ENCODE results near the gene CCDC40. TPM values are rescaled to one million over a fixed set of nuclear protein-coding genes. Genes with fewer than 3 reads are reported as not detected.
A peak's percentile ranks its signal among the peaks of the same experiment; 100 is the strongest.
"Not testable (repeated sequence)": the region's sequence is repeated elsewhere in the genome, so short reads cannot be mapped to it uniquely, and the experiment has no call there.

CCDC40 gene
- total RNA-seq, 1 experiment from 2014 or later: 16.3 TPM

DNA sequence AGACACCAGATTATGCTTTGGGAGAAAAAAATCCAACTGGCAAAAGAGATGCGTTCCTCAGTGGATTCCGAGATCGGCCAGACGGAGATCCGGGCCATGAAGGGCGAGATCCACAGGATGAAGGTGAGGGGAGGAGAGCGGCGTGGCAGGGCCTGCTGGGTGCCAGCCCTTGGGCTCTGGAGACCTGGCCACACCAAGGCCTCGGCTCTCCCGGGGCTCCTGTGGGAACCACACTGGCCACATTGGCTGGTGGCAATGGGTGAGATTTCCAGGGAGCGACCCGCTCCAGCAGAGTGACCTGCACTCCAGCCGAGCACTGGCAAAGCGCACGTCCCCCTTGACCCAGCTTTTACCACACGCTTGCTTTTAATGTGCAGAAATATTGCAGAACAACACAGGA, 53.3 kb downstream of the CCDC40 start:
- POLR2A ChIA-PET: no interaction called here

DNA sequence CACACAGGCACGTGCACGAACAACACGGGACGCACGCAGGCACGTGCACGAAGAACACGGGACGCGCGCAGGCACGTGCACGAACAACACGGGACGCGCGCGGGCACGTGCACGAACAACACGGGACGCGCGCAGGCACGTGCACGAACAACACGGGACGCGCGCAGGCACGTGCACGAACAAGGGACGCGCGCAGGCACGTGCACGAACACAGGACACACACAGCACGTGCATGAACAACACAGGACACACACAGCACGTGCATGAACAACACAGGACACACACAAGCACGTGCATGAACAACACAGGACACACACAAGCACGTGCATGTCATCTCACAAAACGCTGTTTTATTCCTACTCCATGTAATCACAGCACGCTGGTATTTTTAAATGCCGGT, 53.7 kb downstream of the CCDC40 start:
- H3K27ac Mint-ChIP-seq: peak overlapping the region; percentile 69; the same call in 1 of the 2 replicates
- DNase-seq (ENCODE audit: low spot score); H3K9me3 Mint-ChIP-seq; H3K27me3 Mint-ChIP-seq (ENCODE audit: low read depth); POLR2A ChIA-PET; H3K4me3 Mint-ChIP-seq; ATAC-seq; H3K4me1 Mint-ChIP-seq; H3K36me3 Mint-ChIP-seq: not testable (repeated sequence)
- CTCF ChIA-PET: interaction anchor here (1.4 to 4.7 kb wide), 2 partner anchors 11 to 34 kb away, joined by 6 to 42 read pairs; partner anchors contain the start of gene GAA

More for the DNA sequence above, 53.3 kb downstream of the CCDC40 start:
- DNase-seq (ENCODE audit: low spot score) (no peak), ATAC-seq (no peak; the same call in 1 of the 2 replicates)
- Mint-ChIP-seq H3K36me3 (no peaks in the 10 kb centered on the region), H3K4me1 (no peaks in the 10 kb centered on the region), H3K27ac (no peak overlapping the region), H3K27me3 (ENCODE audit: low read depth) (peaks cover 2% of the 10 kb centered on the region; the same call in 1 of the 2 replicates), H3K9me3 (no peaks in the 10 kb centered on the region), H3K4me3 (no peak overlapping the region)
- CTCF ChIA-PET: interaction anchor here (1.2 to 4.7 kb wide), 3 partner anchors 11 to 82 kb away, joined by 3 to 42 read pairs (median 6); partner anchors contain the start of gene GAA
- TF ChIP-seq, protein P1, sequence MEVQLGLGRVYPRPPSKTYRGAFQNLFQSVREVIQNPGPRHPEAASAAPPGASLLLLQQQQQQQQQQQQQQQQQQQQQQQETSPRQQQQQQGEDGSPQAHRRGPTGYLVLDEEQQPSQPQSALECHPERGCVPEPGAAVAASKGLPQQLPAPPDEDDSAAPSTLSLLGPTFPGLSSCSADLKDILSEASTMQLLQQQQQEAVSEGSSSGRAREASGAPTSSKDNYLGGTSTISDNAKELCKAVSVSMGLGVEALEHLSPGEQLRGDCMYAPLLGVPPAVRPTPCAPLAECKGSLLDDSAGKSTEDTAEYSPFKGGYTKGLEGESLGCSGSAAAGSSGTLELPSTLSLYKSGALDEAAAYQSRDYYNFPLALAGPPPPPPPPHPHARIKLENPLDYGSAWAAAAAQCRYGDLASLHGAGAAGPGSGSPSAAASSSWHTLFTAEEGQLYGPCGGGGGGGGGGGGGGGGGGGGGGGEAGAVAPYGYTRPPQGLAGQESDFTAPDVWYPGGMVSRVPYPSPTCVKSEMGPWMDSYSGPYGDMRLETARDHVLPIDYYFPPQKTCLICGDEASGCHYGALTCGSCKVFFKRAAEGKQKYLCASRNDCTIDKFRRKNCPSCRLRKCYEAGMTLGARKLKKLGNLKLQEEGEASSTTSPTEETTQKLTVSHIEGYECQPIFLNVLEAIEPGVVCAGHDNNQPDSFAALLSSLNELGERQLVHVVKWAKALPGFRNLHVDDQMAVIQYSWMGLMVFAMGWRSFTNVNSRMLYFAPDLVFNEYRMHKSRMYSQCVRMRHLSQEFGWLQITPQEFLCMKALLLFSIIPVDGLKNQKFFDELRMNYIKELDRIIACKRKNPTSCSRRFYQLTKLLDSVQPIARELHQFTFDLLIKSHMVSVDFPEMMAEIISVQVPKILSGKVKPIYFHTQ (CRISPR knock-in tag; IDR thresholded peaks at IDR 0.05): no peak
- TF ChIP-seq, protein P2, sequence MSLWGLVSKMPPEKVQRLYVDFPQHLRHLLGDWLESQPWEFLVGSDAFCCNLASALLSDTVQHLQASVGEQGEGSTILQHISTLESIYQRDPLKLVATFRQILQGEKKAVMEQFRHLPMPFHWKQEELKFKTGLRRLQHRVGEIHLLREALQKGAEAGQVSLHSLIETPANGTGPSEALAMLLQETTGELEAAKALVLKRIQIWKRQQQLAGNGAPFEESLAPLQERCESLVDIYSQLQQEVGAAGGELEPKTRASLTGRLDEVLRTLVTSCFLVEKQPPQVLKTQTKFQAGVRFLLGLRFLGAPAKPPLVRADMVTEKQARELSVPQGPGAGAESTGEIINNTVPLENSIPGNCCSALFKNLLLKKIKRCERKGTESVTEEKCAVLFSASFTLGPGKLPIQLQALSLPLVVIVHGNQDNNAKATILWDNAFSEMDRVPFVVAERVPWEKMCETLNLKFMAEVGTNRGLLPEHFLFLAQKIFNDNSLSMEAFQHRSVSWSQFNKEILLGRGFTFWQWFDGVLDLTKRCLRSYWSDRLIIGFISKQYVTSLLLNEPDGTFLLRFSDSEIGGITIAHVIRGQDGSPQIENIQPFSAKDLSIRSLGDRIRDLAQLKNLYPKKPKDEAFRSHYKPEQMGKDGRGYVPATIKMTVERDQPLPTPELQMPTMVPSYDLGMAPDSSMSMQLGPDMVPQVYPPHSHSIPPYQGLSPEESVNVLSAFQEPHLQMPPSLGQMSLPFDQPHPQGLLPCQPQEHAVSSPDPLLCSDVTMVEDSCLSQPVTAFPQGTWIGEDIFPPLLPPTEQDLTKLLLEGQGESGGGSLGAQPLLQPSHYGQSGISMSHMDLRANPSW (CRISPR knock-in tag; conservative IDR thresholded peaks at IDR 0.05; ENCODE audit: low read depth): no peak
- TF ChIP-seq ZNF232 (CRISPR knock-in tag; IDR thresholded peaks at IDR 0.05) (no peak), HMGA2 (CRISPR knock-in tag; IDR thresholded peaks at IDR 0.05) (no peak), MXD4 (CRISPR knock-in tag; IDR thresholded peaks at IDR 0.05; ENCODE audit: borderline replicate concordance) (no peak), ZNF416 (CRISPR knock-in tag; IDR thresholded peaks at IDR 0.05) (no peak)
- TF ChIP-seq, protein P3, sequence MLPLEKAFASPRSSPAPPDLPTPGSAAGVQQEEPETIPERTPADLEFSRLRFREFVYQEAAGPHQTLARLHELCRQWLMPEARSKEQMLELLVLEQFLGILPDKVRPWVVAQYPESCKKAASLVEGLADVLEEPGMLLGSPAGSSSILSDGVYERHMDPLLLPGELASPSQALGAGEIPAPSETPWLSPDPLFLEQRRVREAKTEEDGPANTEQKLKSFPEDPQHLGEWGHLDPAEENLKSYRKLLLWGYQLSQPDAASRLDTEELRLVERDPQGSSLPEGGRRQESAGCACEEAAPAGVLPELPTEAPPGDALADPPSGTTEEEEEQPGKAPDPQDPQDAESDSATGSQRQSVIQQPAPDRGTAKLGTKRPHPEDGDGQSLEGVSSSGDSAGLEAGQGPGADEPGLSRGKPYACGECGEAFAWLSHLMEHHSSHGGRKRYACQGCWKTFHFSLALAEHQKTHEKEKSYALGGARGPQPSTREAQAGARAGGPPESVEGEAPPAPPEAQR (CRISPR knock-in tag; IDR thresholded peaks at IDR 0.05): no peak
- TF ChIP-seq, protein P4, sequence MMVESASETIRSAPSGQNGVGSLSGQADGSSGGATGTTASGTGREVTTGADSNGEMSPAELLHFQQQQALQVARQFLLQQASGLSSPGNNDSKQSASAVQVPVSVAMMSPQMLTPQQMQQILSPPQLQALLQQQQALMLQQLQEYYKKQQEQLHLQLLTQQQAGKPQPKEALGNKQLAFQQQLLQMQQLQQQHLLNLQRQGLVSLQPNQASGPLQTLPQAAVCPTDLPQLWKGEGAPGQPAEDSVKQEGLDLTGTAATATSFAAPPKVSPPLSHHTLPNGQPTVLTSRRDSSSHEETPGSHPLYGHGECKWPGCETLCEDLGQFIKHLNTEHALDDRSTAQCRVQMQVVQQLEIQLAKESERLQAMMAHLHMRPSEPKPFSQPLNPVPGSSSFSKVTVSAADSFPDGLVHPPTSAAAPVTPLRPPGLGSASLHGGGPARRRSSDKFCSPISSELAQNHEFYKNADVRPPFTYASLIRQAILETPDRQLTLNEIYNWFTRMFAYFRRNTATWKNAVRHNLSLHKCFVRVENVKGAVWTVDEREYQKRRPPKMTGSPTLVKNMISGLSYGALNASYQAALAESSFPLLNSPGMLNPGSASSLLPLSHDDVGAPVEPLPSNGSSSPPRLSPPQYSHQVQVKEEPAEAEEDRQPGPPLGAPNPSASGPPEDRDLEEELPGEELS (CRISPR knock-in tag; IDR thresholded peaks at IDR 0.05): no peak

DNA sequence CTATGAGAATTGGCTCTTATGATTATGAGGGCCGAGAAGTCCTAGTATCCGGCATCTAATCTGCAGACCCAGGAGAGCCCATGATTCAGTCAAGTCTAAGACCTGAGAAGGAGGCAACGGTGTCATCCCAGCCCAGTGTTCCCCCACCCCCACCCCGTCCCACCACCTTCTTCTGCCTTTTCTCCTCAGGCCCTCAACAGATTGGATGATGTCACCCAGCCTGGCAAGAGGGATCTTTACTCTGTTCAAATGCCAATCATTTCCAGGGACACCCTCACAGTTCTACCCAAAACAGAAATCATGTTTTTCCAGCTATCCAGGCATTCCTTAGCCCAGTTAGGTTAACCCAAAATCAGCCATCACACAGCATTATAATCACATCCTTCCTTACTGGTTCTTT, 54.9 kb downstream of the CCDC40 start:
- no peak for DNase-seq (ENCODE audit: low spot score)
- Mint-ChIP-seq H3K4me3 (no peak overlapping the region), H3K36me3 (no peaks in the 10 kb centered on the region), H3K27ac (no peak overlapping the region; the same call in 1 of the 2 replicates), H3K27me3 (ENCODE audit: low read depth) (peaks cover 2% of the 10 kb centered on the region; the same call in 1 of the 2 replicates), H3K9me3 (no peaks in the 10 kb centered on the region), H3K4me1 (no peaks in the 10 kb centered on the region)
- ChIA-PET CTCF (interaction anchor here (2.6 kb wide), 1 partner anchor 33 kb away, joined by 7 read pairs; no protein-coding TSS in a partner anchor), POLR2A (no interaction called here)
- no peak for ATAC-seq
- TF ChIP-seq NFYB (CRISPR knock-in tag; conservative IDR thresholded peaks at IDR 0.05; ENCODE audit: low read depth): no peak
- TF ChIP-seq, protein P2 (CRISPR knock-in tag; conservative IDR thresholded peaks at IDR 0.05; ENCODE audit: low read depth): no peak
- TF ChIP-seq, protein P5, sequence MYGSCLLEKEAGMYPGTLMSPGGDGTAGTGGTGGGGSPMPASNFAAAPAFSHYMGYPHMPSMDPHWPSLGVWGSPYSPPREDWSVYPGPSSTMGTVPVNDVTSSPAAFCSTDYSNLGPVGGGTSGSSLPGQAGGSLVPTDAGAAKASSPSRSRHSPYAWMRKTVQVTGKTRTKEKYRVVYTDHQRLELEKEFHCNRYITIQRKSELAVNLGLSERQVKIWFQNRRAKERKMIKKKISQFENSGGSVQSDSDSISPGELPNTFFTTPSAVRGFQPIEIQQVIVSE (CRISPR knock-in tag; IDR thresholded peaks at IDR 0.05; ENCODE audit: borderline replicate concordance): no peak
- TF ChIP-seq, protein P6, sequence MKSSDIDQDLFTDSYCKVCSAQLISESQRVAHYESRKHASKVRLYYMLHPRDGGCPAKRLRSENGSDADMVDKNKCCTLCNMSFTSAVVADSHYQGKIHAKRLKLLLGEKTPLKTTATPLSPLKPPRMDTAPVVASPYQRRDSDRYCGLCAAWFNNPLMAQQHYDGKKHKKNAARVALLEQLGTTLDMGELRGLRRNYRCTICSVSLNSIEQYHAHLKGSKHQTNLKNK (CRISPR knock-in tag; IDR thresholded peaks at IDR 0.05): no peak
- no peak for TF ChIP-seq FOXP1 (CRISPR knock-in tag; IDR thresholded peaks at IDR 0.05; ENCODE audit: borderline replicate concordance)
- TF ChIP-seq, protein P3 (CRISPR knock-in tag; IDR thresholded peaks at IDR 0.05): no peak
- no peak for TF ChIP-seq NR2C2 (CRISPR knock-in tag; IDR thresholded peaks at IDR 0.05)
- no peak for TF ChIP-seq MXD4 (CRISPR knock-in tag; IDR thresholded peaks at IDR 0.05; ENCODE audit: borderline replicate concordance)

Data from WTC11 (cell line).